Activated CD4-positive, alpha-beta T cell treated with anti-CD3 and anti-CD28 coated beads for 24 hours (primary cell): ENCODE results near the gene MTMR3.
"Not testable (repeated sequence)": the region's sequence is repeated elsewhere in the genome, so short reads cannot be mapped to it uniquely, and the experiment has no call there.

Experiments
- DNase-seq, 2 donors: peaks; one replicate each; pipeline ENCODE4 v3.0.0-alpha.2; 2020; ENCODE audit warnings: low read depth in 2 of 2

MTMR3 gene

GRCh38 chr22:30054067-30054763, 171.2 kb downstream of the MTMR3 start:
- DNase-seq = no peak

GRCh38 chr22:30054764-30055069, 171.7 kb downstream of the MTMR3 start:
- DNase-seq = no peak

DNA sequence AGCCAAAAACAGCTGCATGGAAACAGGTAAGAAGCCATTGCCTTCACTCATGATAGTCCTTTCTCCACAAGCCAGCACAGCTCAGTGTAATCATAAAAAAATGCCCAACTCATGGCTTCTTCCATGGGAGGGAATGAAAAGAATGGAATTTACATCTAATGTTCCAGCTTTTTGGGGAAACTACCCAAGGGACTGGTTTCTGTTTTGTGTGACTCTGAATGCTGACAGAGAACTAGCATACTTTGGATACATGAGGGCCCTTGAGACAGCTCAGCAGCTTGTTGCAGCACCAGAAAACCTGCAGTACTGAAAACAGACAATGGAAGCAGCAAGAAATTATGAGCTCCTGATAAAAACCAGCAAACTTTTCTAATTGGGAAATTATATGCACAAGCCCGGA, 173.0 kb downstream of the MTMR3 start:
- no peak for DNase-seq

DNA sequence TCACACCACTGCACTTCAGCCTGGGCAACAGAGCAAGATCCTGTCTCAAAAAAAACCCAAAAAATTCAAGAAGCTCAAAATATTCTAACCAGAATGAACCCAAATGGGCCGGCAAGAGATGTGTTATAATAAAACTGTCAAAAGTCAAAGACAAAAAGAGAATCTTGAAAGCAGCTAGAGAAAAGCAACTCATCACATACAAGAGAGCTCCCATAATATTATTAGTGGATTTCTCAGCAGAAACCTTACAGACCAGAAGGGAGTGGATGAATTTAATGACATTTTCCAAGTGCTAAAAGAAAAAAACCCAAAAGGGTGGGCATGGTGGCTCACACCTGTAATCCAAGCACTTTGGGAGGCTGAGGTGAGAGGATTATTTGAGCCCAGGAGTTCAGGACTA, 174.4 kb downstream of the MTMR3 start:
- no peak for DNase-seq

- DNase-seq = not testable (repeated sequence)
Measured at GRCh38 chr22:30059346-30060020, 176.5 kb downstream of the MTMR3 start.

- DNase-seq = not testable (repeated sequence)
Measured at GRCh38 chr22:30061094-30061493, 178.1 kb downstream of the MTMR3 start.

DNA sequence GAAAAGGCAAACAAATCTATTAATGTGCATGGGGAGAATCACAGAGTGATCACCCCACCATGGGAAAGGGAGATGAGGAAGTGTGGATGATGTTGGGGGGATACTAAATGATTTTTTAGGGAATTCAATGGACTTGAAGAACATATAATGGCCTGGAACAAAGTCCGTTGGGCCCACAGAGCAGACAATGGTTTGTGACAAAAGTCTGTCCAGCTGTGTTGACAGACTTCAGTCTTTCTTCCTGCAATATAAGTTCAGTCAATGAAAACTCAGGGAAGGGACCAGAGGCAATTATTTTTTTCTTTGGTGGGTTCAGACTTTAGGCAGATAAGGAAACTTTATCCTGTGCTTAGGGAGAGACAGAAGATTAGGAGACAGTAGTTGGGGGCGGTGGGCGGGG, 179.3 kb downstream of the MTMR3 start:
- DNase-seq = no peak

- DNase-seq = no peak
Measured at GRCh38 chr22:30062950-30063349, 180.0 kb downstream of the MTMR3 start.

GRCh38 chr22:30064172-30064571, 181.2 kb downstream of the MTMR3 start:
- DNase-seq = no peak

- no peak for DNase-seq
Measured at GRCh38 chr22:30073743-30074142, 190.8 kb downstream of the MTMR3 start.

DNA sequence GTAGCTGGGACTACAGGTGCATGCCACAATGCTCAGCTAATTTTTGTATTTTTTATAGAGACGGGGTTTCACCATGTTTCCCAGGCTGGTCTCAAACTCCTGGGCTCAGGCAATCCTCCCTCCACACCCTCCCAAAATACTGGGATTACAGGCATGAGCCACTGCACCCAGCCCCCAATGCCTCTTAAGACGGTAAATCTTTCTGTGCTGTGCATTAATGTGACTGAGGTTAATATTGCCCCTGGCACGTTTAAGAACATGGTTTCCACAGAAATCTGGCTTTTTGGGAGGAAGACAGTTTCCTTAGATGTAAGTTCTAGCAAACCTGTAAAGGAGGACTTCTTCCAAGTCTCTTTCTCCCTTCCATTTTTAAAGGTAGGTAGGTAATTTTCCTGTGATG, 191.2 kb downstream of the MTMR3 start:
- DNase-seq = no peak

GRCh38 chr22:30074994-30075393, 192.0 kb downstream of the MTMR3 start:
- no peak for DNase-seq

- no peak for DNase-seq
Measured at GRCh38 chr22:30077279-30077880, 194.4 kb downstream of the MTMR3 start.

DNA sequence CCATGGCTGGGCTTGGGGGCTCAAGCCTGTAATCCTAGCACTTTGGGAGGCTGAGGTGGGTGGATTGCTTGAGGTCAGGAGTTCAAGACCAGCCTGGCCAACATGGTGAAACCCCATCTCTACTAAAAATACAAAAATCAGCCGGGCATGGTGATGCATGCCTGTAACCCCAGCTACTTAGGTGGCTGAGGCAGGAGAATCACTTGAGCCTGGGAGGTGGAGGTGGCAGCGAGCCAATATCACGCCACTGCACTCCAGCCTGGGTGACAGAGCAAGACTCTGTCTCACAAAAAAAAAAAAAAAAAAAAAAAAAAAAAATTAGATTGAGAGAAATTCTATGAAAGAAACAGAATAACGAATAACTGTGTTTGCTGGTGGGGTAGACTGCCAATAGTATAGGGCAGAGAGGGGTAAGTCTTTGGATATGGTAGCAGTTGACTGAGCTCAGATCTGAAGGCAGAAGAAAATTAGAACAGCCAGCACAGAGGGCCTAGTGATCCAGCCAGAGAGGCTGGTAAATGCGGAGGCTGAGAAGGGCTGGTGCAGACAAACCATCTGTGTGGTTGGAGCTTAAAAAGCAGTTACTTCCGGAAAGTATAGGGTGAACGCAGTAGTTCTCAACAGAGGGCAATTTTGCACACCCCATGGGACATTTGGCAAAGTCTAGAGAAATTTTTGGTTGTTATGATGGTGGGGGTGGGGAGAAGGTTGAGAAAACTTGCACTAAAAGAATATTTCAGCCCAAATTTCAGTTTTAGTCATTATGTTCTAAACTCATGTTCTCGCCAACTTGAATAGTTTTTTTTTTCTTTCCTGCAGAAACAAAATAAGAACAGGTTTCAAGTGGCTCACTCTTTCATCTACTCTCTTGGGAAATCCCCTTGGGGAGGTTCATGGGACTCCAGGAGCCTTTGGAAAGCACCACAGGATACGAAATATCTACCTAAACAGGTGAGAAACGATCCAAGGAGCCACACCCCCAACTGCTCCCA, 195.6 kb downstream of the MTMR3 start:
- no peak for DNase-seq

DNA sequence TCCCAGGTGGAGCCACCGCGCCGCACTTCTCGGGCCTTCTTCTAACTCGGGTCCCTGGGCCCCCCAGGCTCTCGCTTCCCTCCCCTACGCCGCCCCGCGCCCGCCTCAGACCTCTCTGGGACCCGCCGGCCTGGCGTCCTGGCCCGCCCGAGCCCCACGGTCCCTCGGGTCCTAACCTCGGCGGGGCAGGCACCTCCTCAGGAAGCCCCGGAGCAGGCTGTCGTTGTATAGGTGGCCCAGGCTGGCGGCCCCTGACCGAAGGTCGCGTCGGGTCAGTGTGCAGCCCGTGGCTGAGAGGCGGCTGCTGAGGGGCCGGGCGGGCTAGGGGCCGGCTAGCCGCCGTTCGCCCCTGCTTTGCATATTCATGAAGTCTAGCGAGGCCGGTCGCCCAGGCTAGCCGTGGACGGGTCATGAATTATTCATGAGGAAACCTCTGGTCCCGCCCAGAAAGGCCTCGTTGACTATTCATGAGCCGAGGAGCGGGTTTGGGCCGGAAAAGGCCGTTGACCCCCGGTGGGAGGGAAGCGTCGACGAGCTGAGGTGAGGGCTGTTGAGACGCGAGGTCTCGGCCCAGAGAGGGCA, 197.1 kb downstream of the MTMR3 start, which contains the start of gene HORMAD2:
TSS of gene HORMAD2 (plus strand) at position 513 of the 582 bp plus-strand sequence. CDS start 13,489 bp downstream, outside the sequence.
- DNase-seq = no peak
